H9 (cell line): ENCODE data around the gene CDC16. TPM values are rescaled to one million over a fixed set of nuclear protein-coding genes. Genes with fewer than 3 reads are reported as not detected.

Source experiments
- DNase-seq: peaks from one replicate; pipeline ENCODE4 v3.0.0-alpha.2; 2017
- H2AFZ ChIP-seq: one replicate; pipeline ENCODE4 v1.6.1; 2013; ENCODE audit warnings: mild to moderate bottlenecking, low read length, control low read depth, moderate library complexity
- H2AK5ac ChIP-seq: 2 replicates; pipeline ENCODE4 v1.6.1; 2013; ENCODE audit warnings: low read length, control low read depth, mixed read lengths; ENCODE audit not compliant: insufficient read length
- H2BK120ac ChIP-seq: one replicate; pipeline ENCODE4 v1.6.1; 2013; ENCODE audit warnings: low read depth, mild to moderate bottlenecking, low read length, control low read depth, inconsistent platforms; ENCODE audit not compliant: poor library complexity, severe bottlenecking
- H2BK12ac ChIP-seq: 2 replicates; pipeline ENCODE4 v1.6.1; 2013; ENCODE audit warnings: low read length, control low read depth, mixed read lengths, low read depth; ENCODE audit not compliant: insufficient read length
- H2BK15ac ChIP-seq: 2 replicates; pipeline ENCODE4 v1.6.1; 2013; ENCODE audit warnings: low read depth, low read length, control low read depth
- H2BK20ac ChIP-seq: one replicate; pipeline ENCODE4 v1.6.1; 2013; ENCODE audit warnings: low read depth, mild to moderate bottlenecking, low read length, control low read depth, inconsistent platforms; ENCODE audit not compliant: poor library complexity, severe bottlenecking
- H2BK5ac ChIP-seq: 2 replicates; pipeline ENCODE4 v1.6.1; 2013; ENCODE audit warnings: low read length, control low read depth, mixed read lengths; ENCODE audit not compliant: insufficient read length
- H3K14ac ChIP-seq: 2 replicates; pipeline ENCODE4 v1.6.1; 2013; ENCODE audit warnings: low read length, control low read depth; ENCODE audit not compliant: insufficient read depth
- H3K18ac ChIP-seq: 2 replicates; pipeline ENCODE4 v1.6.1; 2013; ENCODE audit warnings: low read depth, mild to moderate bottlenecking, mixed read lengths, low read length, control low read depth; ENCODE audit not compliant: insufficient read length
- H3K23ac ChIP-seq: 2 replicates; pipeline ENCODE4 v1.6.1; 2013; ENCODE audit warnings: low read length, control low read depth, mixed read lengths, low read depth; ENCODE audit not compliant: insufficient read length
- H3K23me2 ChIP-seq: 2 replicates; pipeline ENCODE4 v1.6.1; 2013; ENCODE audit warnings: low read depth, mild to moderate bottlenecking, mixed read lengths, low read length, control low read depth; ENCODE audit not compliant: insufficient read length, poor library complexity, severe bottlenecking
- H3K27ac ChIP-seq: 2 replicates; pipeline ENCODE4 v1.5.1; 2013; ENCODE audit warnings: low read length, control low read depth, mixed read lengths, low read depth; ENCODE audit not compliant: insufficient read length
- H3K27me3 ChIP-seq: 2 replicates; pipeline ENCODE4 v1.6.1; 2013; ENCODE audit warnings: low read length, control low read depth, inconsistent platforms; ENCODE audit not compliant: insufficient read depth
- H3K4ac ChIP-seq: 2 replicates; pipeline ENCODE4 v1.6.1; 2013; ENCODE audit warnings: low read depth, mild to moderate bottlenecking, control low read depth, inconsistent platforms, low read length, moderate library complexity
- H3K4me1 ChIP-seq: 2 replicates; pipeline ENCODE4 v1.6.1; 2013; ENCODE audit warnings: low read length, control low read depth, inconsistent platforms; ENCODE audit not compliant: insufficient read depth
- H3K4me2 ChIP-seq: 2 replicates; pipeline ENCODE4 v1.6.1; 2013; ENCODE audit warnings: low read length, control low read depth, mixed read lengths; ENCODE audit not compliant: insufficient read length, insufficient read depth
- H3K56ac ChIP-seq: 2 replicates; pipeline ENCODE4 v1.6.1; 2013; ENCODE audit warnings: low read depth, mild to moderate bottlenecking, mixed read lengths, low read length, control low read depth; ENCODE audit not compliant: insufficient read length
- H3K79me1 ChIP-seq: 2 replicates; pipeline ENCODE4 v1.6.1; 2013; ENCODE audit warnings: low read depth, mild to moderate bottlenecking, moderate library complexity, low read length, control low read depth, inconsistent platforms; ENCODE audit not compliant: insufficient read depth, poor library complexity, severe bottlenecking
- H3K79me2 ChIP-seq: 2 replicates; pipeline ENCODE4 v1.6.1; 2013; ENCODE audit warnings: low read length, control low read depth, inconsistent platforms; ENCODE audit not compliant: insufficient read depth
- H3K9ac ChIP-seq: 2 replicates; pipeline ENCODE4 v1.6.1; 2013; ENCODE audit warnings: low read length, control low read depth, mixed read lengths; ENCODE audit not compliant: insufficient read length; ENCODE audit errors: extremely low read depth
- H3K9me3 ChIP-seq: one replicate; pipeline ENCODE4 v1.6.1; 2013; ENCODE audit warnings: low read depth, low read length, inconsistent platforms; ENCODE audit not compliant: control insufficient read depth
- H3T11ph ChIP-seq: one replicate; pipeline ENCODE4 v1.6.1; 2013; ENCODE audit warnings: mild to moderate bottlenecking, low read length, control low read depth, inconsistent platforms
- H4K20me1 ChIP-seq: one replicate; pipeline ENCODE4 v1.6.1; 2013; ENCODE audit not compliant: control insufficient read depth, insufficient read length, insufficient read depth
- H4K5ac ChIP-seq: 2 replicates; pipeline ENCODE4 v1.6.1; 2013; ENCODE audit warnings: low read depth, mild to moderate bottlenecking, mixed read lengths, low read length, control low read depth; ENCODE audit not compliant: insufficient read length
- H4K8ac ChIP-seq: replicated peaks from 2 replicates; pipeline ENCODE4 v1.6.1; 2013; ENCODE audit warnings: low read length, control low read depth, mixed read lengths, low read depth; ENCODE audit not compliant: insufficient read length
- H4K91ac ChIP-seq: 2 replicates; pipeline ENCODE4 v1.6.1; 2013; ENCODE audit warnings: low read depth, mild to moderate bottlenecking, moderate library complexity, mixed read lengths, low read length, control low read depth; ENCODE audit not compliant: insufficient read length
- H3K27ac Mint-ChIP-seq, 3 experiments: 2 replicates in 2 of 3; 3 replicates in 1 of 3; pipeline ENCODE4 v1.8.0; 2020 to 2021; ENCODE audit warnings: mixed read lengths in 3 of 3, mild to moderate bottlenecking in 1 of 3, moderate library complexity in 1 of 3
- H3K27me3 Mint-ChIP-seq: 2 replicates; pipeline ENCODE4 v1.8.0; 2021; ENCODE audit warnings: low read depth, mild to moderate bottlenecking, moderate library complexity, mixed read lengths
- H3K36me3 Mint-ChIP-seq, 3 experiments: 2 replicates in 2 of 3; 3 replicates in 1 of 3; pipeline ENCODE4 v1.8.0; 2020 to 2021; ENCODE audit warnings: low read depth in 3 of 3, mixed read lengths in 3 of 3; ENCODE audit not compliant: insufficient read depth in 1 of 3
- H3K4me1 Mint-ChIP-seq, 2 experiments: 2 replicates each; pipeline ENCODE4 v1.8.0; 2020; ENCODE audit warnings: mixed read lengths in 2 of 2
- H3K4me3 Mint-ChIP-seq, 2 experiments: 2 replicates in 1 of 2; 3 replicates in 1 of 2; pipeline ENCODE4 v1.8.0; 2020 to 2021; ENCODE audit warnings: mild to moderate bottlenecking in 2 of 2, mixed read lengths in 2 of 2, moderate library complexity in 1 of 2
- H3K9me3 Mint-ChIP-seq, 2 experiments: 2 replicates in 1 of 2; 3 replicates in 1 of 2; pipeline ENCODE4 v1.8.0; 2020; ENCODE audit warnings: mild to moderate bottlenecking in 2 of 2, mixed read lengths in 2 of 2, moderate library complexity in 1 of 2
- CTCF ChIP-seq: fragments of 200-600 bp; sonication (generic); conservative IDR thresholded peaks from 3 replicates; pipeline ENCODE4 v1.8.0; 2021; ENCODE audit warnings: antibody characterized with exemption, mild to moderate bottlenecking
- WGBS: extraction: QIAGEN DNeasy Blood & Tissue Kit; methylation state at CpG from one replicate; pipeline ENCODE4 v1.1.7; 2013; ENCODE audit warnings: missing lambda C conversion rate, low lambda C conversion rate, mixed read lengths; ENCODE audit not compliant: insufficient read length; ENCODE audit errors: extremely low coverage; 5-methylcytosine and 5-hydroxymethylcytosine counted together
- total RNA-seq: library from RNA; stranded (reverse); gene quantifications from 2 replicates; pipeline ENCODE4 v1.2.1, GENCODE V29; 2021

CDC16 gene
- total RNA-seq, 1 experiment from 2014 or later, result 91.9 TPM

- no CpG with 5 or more reads among the region's 4 CpGs for WGBS
Measured at GRCh38 chr13:114279146-114279545, 44.4 kb downstream of the CDC16 start.

More at GRCh38 chr13:114279146-114279545, 44.4 kb downstream of the CDC16 start:
- Histone ChIP-seq H3T11ph (no peak overlapping the region), H3K4ac (no peak overlapping the region), H4K91ac (no peak overlapping the region), H3K56ac (no peak overlapping the region), H3K23me2 (no peaks in the 10 kb centered on the region), H2BK5ac (no peak overlapping the region), H3K79me1 (no peaks in the 10 kb centered on the region), H2BK120ac (no peak overlapping the region), H3K14ac (no peak overlapping the region), H3K79me2 (peaks cover 4% of the 10 kb centered on the region; the same call in 1 of the 2 replicates), H2AK5ac (no peak overlapping the region), H2AFZ (no peak overlapping the region), H3K9ac (no peak overlapping the region), H3K9me3 (no peaks in the 10 kb centered on the region), H2BK20ac (no peak overlapping the region), H4K20me1 (no peaks in the 10 kb centered on the region), H3K27me3 (no peaks in the 10 kb centered on the region), H4K5ac (no peak overlapping the region), H3K23ac (no peak overlapping the region), H3K4me2 (no peak overlapping the region), H2BK15ac (no peak overlapping the region), H3K27ac (no peak overlapping the region), H4K8ac (no peak overlapping the region), H3K18ac (no peak overlapping the region), H3K4me1 (peaks cover 3% of the 10 kb centered on the region), H2BK12ac (no peak overlapping the region)
- Mint-ChIP-seq H3K4me3 (no peak overlapping the region), H3K36me3 (peaks cover 5 to 48% (median 23%) of the 10 kb centered on the region in 3 experiments; a peak in 5 of 7 replicates), H3K9me3 (no peaks in the 10 kb centered on the region), H3K27ac (peak overlapping the region in 1 of 3 experiments; percentile 28; a peak in 1 of 7 replicates), H3K4me1 (peaks cover 13 to 18% of the 10 kb centered on the region in 2 experiments), H3K27me3 (no peaks in the 10 kb centered on the region; the same call in 1 of the 2 replicates)
- TF ChIP-seq CTCF, result no peak
- DNase-seq, result no peak
